ENCODE results near the gene RGS1.

Gene RGS1

GRCh38 chr1:192584866-192585265, 9.3 kb downstream of the RGS1 start:
- DNase-seq = no peak

GRCh38 chr1:192587386-192588266, 12.1 kb downstream of the RGS1 start:
- no peak for DNase-seq

- DNase-seq = no peak
These were observed 13.0 kb downstream of the RGS1 start for GRCh38 chr1:192588546-192588945.

- no peak for DNase-seq
These were observed 14.2 kb downstream of the RGS1 start for GRCh38 chr1:192589813-192590212.

- no peak for DNase-seq
These were observed 16.9 kb downstream of the RGS1 start for GRCh38 chr1:192592517-192592916.

GRCh38 chr1:192592981-192593708, 17.6 kb downstream of the RGS1 start:
- DNase-seq = no peak

GRCh38 chr1:192595299-192595698, 19.7 kb downstream of the RGS1 start:
- no peak for DNase-seq

- DNase-seq = no peak
These were observed 23.0 kb downstream of the RGS1 start for GRCh38 chr1:192598589-192598988.

GRCh38 chr1:192600275-192600674, 24.7 kb downstream of the RGS1 start:
- no peak for DNase-seq

GRCh38 chr1:192601143-192601542, 25.6 kb downstream of the RGS1 start:
- no peak for DNase-seq

GRCh38 chr1:192601567-192601966, 26.0 kb downstream of the RGS1 start:
- no peak for DNase-seq

GRCh38 chr1:192602757-192603156, 27.2 kb downstream of the RGS1 start:
- DNase-seq = no peak

GRCh38 chr1:192603218-192603787, 27.7 kb downstream of the RGS1 start:
- DNase-seq = no peak

- DNase-seq = no peak
These were observed 29.5 kb downstream of the RGS1 start for GRCh38 chr1:192604979-192605620.

- DNase-seq = no peak
These were observed 33.1 kb downstream of the RGS1 start for GRCh38 chr1:192608671-192609070.

- DNase-seq = peak; percentile 37 to 54
These were observed 33.8 kb downstream of the RGS1 start for GRCh38 chr1:192609110-192610079.

- DNase-seq = no peak
These were observed 34.7 kb downstream of the RGS1 start for GRCh38 chr1:192610112-192610889.

GRCh38 chr1:192615055-192615454, 39.5 kb downstream of the RGS1 start:
- DNase-seq = no peak

- DNase-seq = no peak
These were observed 44.6 kb downstream of the RGS1 start for GRCh38 chr1:192620071-192620635.

- no peak for DNase-seq
These were observed 51.0 kb downstream of the RGS1 start for GRCh38 chr1:192626366-192627179.
